Lower leg skin (tissue), 4 donors: ENCODE measurements around the gene LRBA. TPM values are rescaled to one million over a fixed set of nuclear protein-coding genes. Genes with fewer than 3 reads are reported as not detected.

Experiments used
- DNase-seq, 2 donors: peaks; one replicate each; pipeline ENCODE4 v3.0.0-alpha.2; 2019; ENCODE audit warnings: low spot score in 2 of 2
- H3K4me3 ChIP-seq: fragments of 200-600 bp; sonication (generic); 2 replicates; pipeline ENCODE4 v1.5.1; 2017; ENCODE audit warnings: mild to moderate bottlenecking, low read depth; ENCODE audit not compliant: poor library complexity, severe bottlenecking
- CTCF ChIP-seq, 3 donors: fragments of 450-650 bp; IDR thresholded peaks; one replicate each; pipeline ENCODE4 v1.5.1; 2016; ENCODE audit warnings: antibody characterized with exemption in 3 of 3, mild to moderate bottlenecking in 3 of 3, moderate library complexity in 2 of 3
- POLR2A ChIP-seq, 2 donors: fragments of 450-650 bp; IDR thresholded peaks; one replicate each; pipeline ENCODE4 v1.6.1; 2016 to 2017; ENCODE audit warnings: antibody characterized with exemption in 2 of 2, mild to moderate bottlenecking in 1 of 2, moderate library complexity in 1 of 2
- WGBS, 2 donors: methylation state at CpG; one replicate each; pipeline ENCODE4 v1.1.5; 2018; 5-methylcytosine and 5-hydroxymethylcytosine counted together
- intact Hi-C: fragments of 100-400 bp; cut with DNase I; formaldehyde crosslinking; loops from one replicate; pipeline ENCODE4 v1.15.0; 2023; ENCODE audit warnings: low total_unique reads
- total RNA-seq, 4 donors: library from RNA; depleted of rRNA; stranded (reverse); fragments of >200 nt; gene quantifications; one replicate each; pipeline ENCODE4 v1.1.0, GENCODE V29; 2016

Gene LRBA
- total RNA-seq, 4 donors from 2014 or later = 71.9 to 86.8 (median 75.0) TPM

- TF ChIP-seq CTCF (IDR thresholded peaks at IDR 0.05) (no peak), POLR2A (IDR thresholded peaks at IDR 0.05) (no peak)
- H3K4me3 ChIP-seq = no peak overlapping the region
- no peak for DNase-seq
- WGBS, 2 donors = 95 to 99% methylated on average over 2 of the region's 2 CpGs
- intact Hi-C loops = no loop called here
Measured at GRCh38 chr4:150988238-150988637, 26.8 kb downstream of the LRBA start.

GRCh38 chr4:150987204-150987603 is 27.9 kb downstream of the LRBA start:
- H3K4me3 ChIP-seq = no peak overlapping the region
- intact Hi-C loops = no loop called here
- 87 to 94% methylated on average over 3 of the region's 3 CpGs for WGBS, 2 donors
- no peak for DNase-seq
- no peak for TF ChIP-seq POLR2A (IDR thresholded peaks at IDR 0.05)
- TF ChIP-seq CTCF (IDR thresholded peaks at IDR 0.05) = no peak

- WGBS, 2 donors = 92% methylated on average over 4 of the region's 4 CpGs
- H3K4me3 ChIP-seq = no peak overlapping the region
- no peak for DNase-seq
- TF ChIP-seq CTCF (IDR thresholded peaks at IDR 0.05) (no peak), POLR2A (IDR thresholded peaks at IDR 0.05) (no peak)
- intact Hi-C loops = no loop called here
Measured at GRCh38 chr4:150986085-150986484, 29.0 kb downstream of the LRBA start.

GRCh38 chr4:150983851-150984250 is 31.2 kb downstream of the LRBA start:
- no peak overlapping the region for H3K4me3 ChIP-seq
- intact Hi-C loops = no loop called here
- no peak for DNase-seq
- TF ChIP-seq CTCF (IDR thresholded peaks at IDR 0.05) (no peak), POLR2A (IDR thresholded peaks at IDR 0.05) (no peak)
- WGBS, 2 donors = 95 to 99% methylated on average over 3 of the region's 3 CpGs

GRCh38 chr4:150982557-150983233 is 32.4 kb downstream of the LRBA start:
- intact Hi-C loops = no loop called here
- DNase-seq = no peak
- WGBS, 2 donors = 93 to 97% methylated on average over 1 of the region's 1 CpG
- H3K4me3 ChIP-seq = no peak overlapping the region
- TF ChIP-seq POLR2A (IDR thresholded peaks at IDR 0.05) (no peak), CTCF (IDR thresholded peaks at IDR 0.05) (no peak)
